DMS 273 (cell line): ENCODE data around the gene TMEM40.
A peak's percentile ranks its signal among the peaks of the same experiment; 100 is the strongest.
"Not testable (repeated sequence)": the region's sequence is repeated elsewhere in the genome, so short reads cannot be mapped to it uniquely, and the experiment has no call there.

Experiments
- DNase-seq: peaks from one replicate; lab custom pipeline; 2025; ENCODE audit not compliant: unreplicated experiment; lab: John Stamatoyannopoulos, UW

TMEM40 gene

GRCh38 chr3:12777171-12777570 is 18.1 kb upstream of the TMEM40 start:
- no peak for DNase-seq

- DNase-seq, result not testable (repeated sequence)
Observed at GRCh38 chr3:12775970-12776369, 16.9 kb upstream of the TMEM40 start.

GRCh38 chr3:12775226-12775625 is 16.2 kb upstream of the TMEM40 start:
- DNase-seq, result no peak

- DNase-seq, result no peak
Observed at GRCh38 chr3:12774619-12775018, 15.6 kb upstream of the TMEM40 start.

GRCh38 chr3:12773710-12774086 is 14.6 kb upstream of the TMEM40 start:
- no peak for DNase-seq

GRCh38 chr3:12773030-12773709 is 14.1 kb upstream of the TMEM40 start:
- DNase-seq, result no peak

GRCh38 chr3:12772462-12772861 is 13.4 kb upstream of the TMEM40 start:
- DNase-seq, result no peak

- no peak for DNase-seq
Observed at GRCh38 chr3:12771236-12771635, 12.2 kb upstream of the TMEM40 start.

GRCh38 chr3:12769761-12770160 is 10.7 kb upstream of the TMEM40 start:
- no peak for DNase-seq

- DNase-seq, result no peak
Observed at GRCh38 chr3:12768579-12769527, 9.8 kb upstream of the TMEM40 start.

- no peak for DNase-seq
Observed at GRCh38 chr3:12766541-12766940, 7.5 kb upstream of the TMEM40 start.

GRCh38 chr3:12764171-12764776 is 5.2 kb upstream of the TMEM40 start:
- no peak for DNase-seq

- DNase-seq, result peak; percentile 41
Observed at GRCh38 chr3:12759693-12760565, 870 bp upstream of the TMEM40 start.

- peak; percentile 67 for DNase-seq
Observed at GRCh38 chr3:12758025-12758781, 856 bp downstream of the TMEM40 start.

- DNase-seq, result no peak
Observed at GRCh38 chr3:12756635-12757034, 2.4 kb downstream of the TMEM40 start.

- DNase-seq, result no peak
Observed at GRCh38 chr3:12756175-12756574, 2.9 kb downstream of the TMEM40 start.

GRCh38 chr3:12755754-12756153 is 3.3 kb downstream of the TMEM40 start:
- no peak for DNase-seq

GRCh38 chr3:12754313-12754712 is 4.7 kb downstream of the TMEM40 start:
- DNase-seq, result no peak

GRCh38 chr3:12753275-12754028 is 5.6 kb downstream of the TMEM40 start:
- no peak for DNase-seq
